Thyroid gland (tissue), 4 donors: Measurements from ENCODE around the gene STK32B. TPM values are rescaled to one million over a fixed set of nuclear protein-coding genes. Genes with fewer than 3 reads are reported as not detected.

Source experiments
- DNase-seq, 2 donors: peaks; one replicate each; pipeline ENCODE4 v3.0.0-alpha.2; 2019
- H3K27ac ChIP-seq, 3 donors: fragments of 200-600 bp; sonication (generic); 1 replicate in 2 of 3; 2 replicates in 1 of 3; pipeline ENCODE4 v1.5.1; 2016 to 2019; ENCODE audit warnings: mild to moderate bottlenecking in 1 of 3, moderate library complexity in 1 of 3
- H3K27me3 ChIP-seq: fragments of 200-600 bp; sonication (generic); one replicate; pipeline ENCODE4 v1.5.1; 2019
- H3K36me3 ChIP-seq, 2 donors: fragments of 200-600 bp; sonication (generic); one replicate each; pipeline ENCODE4 v1.5.1; 2016 to 2019
- H3K4me1 ChIP-seq, 2 donors: fragments of 200-600 bp; sonication (generic); one replicate each; pipeline ENCODE4 v1.5.1; 2017 to 2019
- H3K4me3 ChIP-seq, 3 donors: fragments of 200-600 bp; sonication (generic); replicated peaks in 1 of 3; 1 replicate in 2 of 3; 2 replicates in 1 of 3; pipeline ENCODE4 v1.5.1; 2016; ENCODE audit warnings: mild to moderate bottlenecking in 1 of 3
- H3K9me3 ChIP-seq: fragments of 200-600 bp; sonication (generic); one replicate; pipeline ENCODE4 v1.5.1; 2017
- CTCF ChIP-seq, 6 experiments: fragments of 200-600 bp in 3 of 6; fragments of 450-650 bp in 3 of 6; sonication (generic) in 3 of 6; IDR thresholded peaks; one replicate each; pipeline ENCODE4 v1.5.1; 2016 to 2019; ENCODE audit warnings: antibody characterized with exemption in 6 of 6, mild to moderate bottlenecking in 2 of 6, inconsistent platforms in 1 of 6, moderate library complexity in 1 of 6
- POLR2A ChIP-seq, 2 donors: fragments of 450-650 bp; IDR thresholded peaks; one replicate each; pipeline ENCODE4 v1.6.1; 2017; ENCODE audit warnings: antibody characterized with exemption in 2 of 2, mild to moderate bottlenecking in 2 of 2, moderate library complexity in 1 of 2
- WGBS, 2 donors: methylation state at CpG; one replicate each; pipeline ENCODE4 v1.1.5; 2017; 5-methylcytosine and 5-hydroxymethylcytosine counted together
- intact Hi-C: fragments of 100-400 bp; cut with DNase I; formaldehyde crosslinking; loops from one replicate; pipeline ENCODE4 v1.15.1; 2023
- total RNA-seq, 4 donors: library from RNA; depleted of rRNA; stranded (reverse); fragments of >200 nt; gene quantifications; one replicate each; pipeline ENCODE4 v1.2.3, GENCODE V29; 2016

The STK32B gene
- total RNA-seq, 4 donors from 2014 or later, result 1.9 to 14.8 (median 4.4) TPM

GRCh38 chr4:5185551-5185950 lies 134.3 kb downstream of the STK32B start:
- no peaks in the 10 kb centered on the region for H3K9me3 ChIP-seq
- no peaks in the 10 kb centered on the region for H3K4me1 ChIP-seq
- TF ChIP-seq POLR2A (IDR thresholded peaks at IDR 0.05), result no peak
- no peak for TF ChIP-seq CTCF (IDR thresholded peaks at IDR 0.05)
- no peak overlapping the region for H3K4me3 ChIP-seq
- WGBS, 2 donors, result 82 to 85% methylated on average over 6 of the region's 6 CpGs
- intact Hi-C loops, result no loop called here
- DNase-seq, result no peak
- no peaks in the 10 kb centered on the region for H3K36me3 ChIP-seq
- H3K27me3 ChIP-seq, result no peaks in the 10 kb centered on the region
- H3K27ac ChIP-seq, result no peak overlapping the region

- H3K4me1 ChIP-seq, result no peaks in the 10 kb centered on the region
- intact Hi-C loops, result no loop called here
- peak in 1 of 2 donors; percentile 27 for DNase-seq
- H3K36me3 ChIP-seq, result no peaks in the 10 kb centered on the region
- no peak overlapping the region for H3K4me3 ChIP-seq
- H3K27me3 ChIP-seq, result no peaks in the 10 kb centered on the region
- peak overlapping the region in 1 of 3 donors; percentile 17 for H3K27ac ChIP-seq
- no peaks in the 10 kb centered on the region for H3K9me3 ChIP-seq
- TF ChIP-seq CTCF (IDR thresholded peaks at IDR 0.05), result no peak
- TF ChIP-seq POLR2A (IDR thresholded peaks at IDR 0.05), result no peak
- 65 to 67% methylated on average over 14 of the region's 14 CpGs for WGBS, 2 donors
Measured at GRCh38 chr4:5186271-5187064, 135.2 kb downstream of the STK32B start.

- no peak overlapping the region for H3K27ac ChIP-seq
- no peaks in the 10 kb centered on the region for H3K36me3 ChIP-seq
- no peak overlapping the region for H3K4me3 ChIP-seq
- DNase-seq, result no peak
- no peaks in the 10 kb centered on the region for H3K9me3 ChIP-seq
- no peak for TF ChIP-seq CTCF (IDR thresholded peaks at IDR 0.05)
- no peak for TF ChIP-seq POLR2A (IDR thresholded peaks at IDR 0.05)
- no peaks in the 10 kb centered on the region for H3K27me3 ChIP-seq
- intact Hi-C loops, result no loop called here
- no peaks in the 10 kb centered on the region for H3K4me1 ChIP-seq
- WGBS, 2 donors, result 71 to 84% methylated on average over 10 of the region's 10 CpGs
Measured at GRCh38 chr4:5188130-5188529, 136.8 kb downstream of the STK32B start.

- intact Hi-C loops, result no loop called here
- no peaks in the 10 kb centered on the region for H3K27me3 ChIP-seq
- no peak for DNase-seq
- H3K36me3 ChIP-seq, result no peaks in the 10 kb centered on the region
- H3K27ac ChIP-seq, result no peak overlapping the region
- no peaks in the 10 kb centered on the region for H3K4me1 ChIP-seq
- TF ChIP-seq CTCF (IDR thresholded peaks at IDR 0.05), result no peak
- no peak for TF ChIP-seq POLR2A (IDR thresholded peaks at IDR 0.05)
- 76 to 83% methylated on average over 6 of the region's 6 CpGs for WGBS, 2 donors
- no peak overlapping the region for H3K4me3 ChIP-seq
- H3K9me3 ChIP-seq, result no peaks in the 10 kb centered on the region
Measured at GRCh38 chr4:5191831-5192230, 140.6 kb downstream of the STK32B start.

GRCh38 chr4:5192271-5192670 lies 141.0 kb downstream of the STK32B start:
- no peaks in the 10 kb centered on the region for H3K27me3 ChIP-seq
- TF ChIP-seq POLR2A (IDR thresholded peaks at IDR 0.05) (no peak), CTCF (IDR thresholded peaks at IDR 0.05) (no peak)
- WGBS, 2 donors, result 79 to 88% methylated on average over 6 of the region's 6 CpGs

More at GRCh38 chr4:5192271-5192670, 141.0 kb downstream of the STK32B start:
- Histone ChIP-seq H3K9me3 (no peaks in the 10 kb centered on the region), H3K27ac (no peak overlapping the region), H3K4me3 (no peak overlapping the region), H3K36me3 (no peaks in the 10 kb centered on the region), H3K4me1 (no peaks in the 10 kb centered on the region)
- intact Hi-C loops, result no loop called here
- DNase-seq, result no peak
